GM18498 (cell line): ENCODE results near the gene PGM1.
"Not testable (repeated sequence)": the region's sequence is repeated elsewhere in the genome, so short reads cannot be mapped to it uniquely, and the experiment has no call there.

Experiments used
- ATAC-seq: cut with Tn5 transposase; IDR thresholded peaks from one replicate; pipeline ENCODE4 v1.9.1; 2021; ENCODE audit warnings: mild to moderate bottlenecking, moderate library complexity; ENCODE audit not compliant: unreplicated experiment

PGM1 gene

DNA sequence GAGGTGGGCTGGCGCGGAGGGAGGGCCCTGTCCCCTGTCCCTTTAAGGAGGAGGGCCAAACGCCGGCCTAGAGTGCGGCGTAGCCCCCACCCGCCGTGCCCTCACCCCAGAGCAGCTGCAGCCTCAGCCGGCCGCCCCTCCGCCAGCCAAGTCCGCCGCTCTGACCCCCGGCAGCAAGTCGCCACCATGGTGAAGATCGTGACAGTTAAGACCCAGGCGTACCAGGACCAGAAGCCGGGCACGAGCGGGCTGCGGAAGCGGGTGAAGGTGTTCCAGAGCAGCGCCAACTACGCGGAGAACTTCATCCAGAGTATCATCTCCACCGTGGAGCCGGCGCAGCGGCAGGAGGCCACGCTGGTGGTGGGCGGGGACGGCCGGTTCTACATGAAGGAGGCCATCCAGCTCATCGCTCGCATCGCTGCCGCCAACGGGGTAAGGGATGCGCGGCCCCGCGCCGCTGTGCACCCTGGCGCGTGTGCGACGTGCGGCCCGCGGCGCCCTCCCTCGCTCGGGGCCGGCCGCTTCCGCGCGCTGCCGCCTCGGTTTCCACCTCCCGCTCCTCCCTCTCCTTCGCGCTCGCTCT is at the start of gene PGM1:
PGM1 (plus strand) TSS at position 109 of the 583 bp plus-strand sequence; CDS start at position 187, 78 bp downstream.
- ATAC-seq = peak; percentile 76

DNA sequence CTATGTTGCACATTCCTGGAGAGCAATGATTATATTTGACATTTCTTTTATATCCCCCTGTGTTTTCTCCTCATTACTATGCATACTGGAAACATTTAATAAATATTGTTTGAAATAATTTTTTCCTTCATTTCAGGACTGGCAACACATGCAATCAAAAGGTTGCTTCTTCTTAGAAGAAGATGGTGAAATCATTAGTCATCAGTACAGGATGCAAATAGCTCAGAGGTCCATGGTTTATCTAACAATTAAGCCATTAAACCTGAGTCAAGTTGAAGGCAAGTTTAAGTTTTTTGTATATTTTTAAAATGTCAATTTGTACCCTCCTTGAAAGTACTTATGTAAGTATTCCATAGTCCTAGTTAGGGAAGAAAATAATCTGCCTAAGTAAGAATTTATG is 47.4 kb upstream of the PGM1 start:
- no peak for ATAC-seq

- no peak for ATAC-seq
Observed at GRCh38 chr1:63547621-63548294, 45.5 kb upstream of the PGM1 start.

- no peak for ATAC-seq
Observed at GRCh38 chr1:63548303-63548702, 44.9 kb upstream of the PGM1 start.

GRCh38 chr1:63548877-63549276 is 44.3 kb upstream of the PGM1 start:
- no peak for ATAC-seq

- ATAC-seq = no peak
Observed at GRCh38 chr1:63555480-63555879, 37.7 kb upstream of the PGM1 start.

- ATAC-seq = peak; percentile 53
Observed at GRCh38 chr1:63557365-63557987, 35.7 kb upstream of the PGM1 start.

- ATAC-seq = no peak
Observed at GRCh38 chr1:63559357-63559756, 33.9 kb upstream of the PGM1 start.

DNA sequence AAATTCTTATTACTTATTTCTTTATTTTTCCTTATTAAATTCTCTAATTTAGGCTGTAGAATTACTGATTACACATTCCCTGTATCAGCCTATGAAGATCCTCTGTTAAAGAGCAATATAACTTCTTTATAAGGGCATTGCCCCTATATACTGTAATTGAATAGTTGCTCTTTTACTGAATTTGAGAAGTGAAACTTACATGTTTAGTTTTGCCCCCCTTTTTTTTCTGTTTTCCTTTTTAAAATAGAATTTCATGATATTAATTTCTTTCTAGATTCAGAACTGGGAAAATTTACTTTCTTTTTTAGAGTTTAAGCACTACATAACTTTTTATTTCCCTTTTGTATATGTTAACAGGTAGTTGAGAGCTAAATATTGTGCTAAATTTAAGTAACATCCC is 29.5 kb upstream of the PGM1 start:
- ATAC-seq = peak; percentile 74

DNA sequence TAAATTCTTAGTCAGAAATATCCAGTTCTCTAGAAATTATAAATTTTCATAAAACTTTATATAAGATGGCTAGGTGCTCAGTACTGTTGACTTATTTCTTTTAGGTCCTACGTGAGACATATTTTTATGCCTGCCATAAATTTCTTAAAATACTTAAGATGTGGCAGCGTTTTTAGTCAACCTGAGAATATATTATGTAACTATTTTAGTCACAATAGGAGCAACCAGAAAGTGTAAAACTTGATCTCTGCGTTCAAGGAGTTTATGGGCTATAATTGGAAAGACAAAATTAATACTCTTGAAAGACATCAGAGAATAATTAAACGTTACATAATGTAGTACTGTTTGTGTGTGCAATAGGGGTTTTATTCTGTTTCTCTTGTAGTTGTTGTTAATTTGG is 24.1 kb upstream of the PGM1 start:
- no peak for ATAC-seq

DNA sequence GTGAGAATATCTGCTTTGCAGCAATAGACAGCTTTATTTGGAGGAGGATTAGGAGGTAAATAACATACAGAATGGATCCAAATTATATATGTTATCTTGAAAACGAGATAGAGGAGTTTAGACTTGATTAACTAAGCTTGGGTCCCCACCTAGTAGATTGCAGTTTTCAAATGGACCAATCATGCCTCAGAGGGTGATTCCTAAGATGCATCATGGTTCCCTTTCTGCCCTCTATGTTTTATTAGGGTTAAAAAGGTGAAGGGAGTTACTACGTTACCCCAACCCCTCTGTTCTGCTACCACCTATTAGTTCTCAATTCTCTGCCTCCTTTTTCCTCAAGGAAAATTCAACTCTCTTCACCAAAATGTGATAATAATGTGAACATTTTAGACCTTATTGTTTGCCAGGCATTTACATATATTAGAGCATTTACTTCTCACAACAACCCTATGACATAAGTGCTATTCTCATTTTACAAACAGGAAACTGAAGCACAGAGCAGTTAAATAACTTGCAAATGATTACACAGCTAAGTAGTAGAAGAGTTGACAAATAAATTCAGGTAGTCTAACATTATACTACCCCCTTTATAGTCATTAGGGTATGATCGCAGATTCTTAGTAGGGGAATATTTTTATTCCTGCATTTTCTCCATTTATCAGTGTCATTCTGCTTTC is 23.4 kb upstream of the PGM1 start:
- no peak for ATAC-seq

GRCh38 chr1:63572686-63573085 is 20.5 kb upstream of the PGM1 start:
- ATAC-seq = not testable (repeated sequence)

DNA sequence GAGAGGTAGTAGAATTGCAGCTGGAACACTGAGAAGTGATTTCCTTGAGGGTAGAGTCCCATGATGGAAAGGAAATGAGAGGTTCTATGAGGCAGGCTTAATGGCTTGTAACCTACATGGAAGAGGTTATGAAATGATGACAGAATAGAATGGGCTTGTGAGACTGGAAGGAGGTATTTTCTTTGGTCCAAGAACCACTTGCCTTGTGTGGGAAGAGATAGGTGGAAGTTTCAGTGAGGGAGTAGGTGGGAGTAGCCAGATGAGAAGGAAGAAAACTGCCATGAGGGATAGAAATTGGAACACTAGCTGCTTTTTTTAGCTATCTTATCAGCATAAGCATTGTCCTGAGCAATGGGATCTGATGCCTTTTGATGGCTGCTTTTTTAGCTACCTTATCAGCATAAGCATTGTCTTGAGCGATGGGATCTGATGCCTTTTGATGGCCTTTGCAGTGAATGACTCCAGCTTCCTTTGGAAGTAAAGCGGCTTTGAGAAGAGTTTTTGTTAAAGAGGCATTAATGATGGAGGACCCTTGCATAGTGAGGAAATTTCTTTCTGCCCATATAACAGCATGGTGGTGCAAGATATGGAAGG is 18.9 kb upstream of the PGM1 start:
- ATAC-seq = not testable (repeated sequence)

DNA sequence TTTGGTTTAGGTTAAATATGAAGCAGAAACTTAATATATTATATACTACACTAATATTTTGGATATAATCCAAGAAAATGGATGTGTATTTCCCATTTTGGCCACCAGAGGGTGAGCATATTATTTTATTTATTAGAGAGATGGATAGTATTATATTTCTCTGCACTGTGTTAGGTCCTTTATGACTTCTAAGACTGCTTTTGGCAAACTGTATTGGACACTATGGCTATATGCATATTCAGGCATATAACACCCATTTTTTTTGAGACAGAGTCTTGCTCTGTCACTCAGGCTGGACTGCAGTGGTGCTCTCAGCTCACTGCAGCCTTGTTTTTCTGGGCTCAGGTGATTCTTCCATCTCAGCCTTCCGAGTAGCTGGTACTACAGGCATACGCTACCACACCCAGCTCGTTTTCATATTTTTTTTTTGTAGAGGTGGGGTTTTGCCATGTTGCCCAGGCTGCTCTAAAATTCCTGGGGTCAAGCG is 17.8 kb upstream of the PGM1 start:
- ATAC-seq = no peak

DNA sequence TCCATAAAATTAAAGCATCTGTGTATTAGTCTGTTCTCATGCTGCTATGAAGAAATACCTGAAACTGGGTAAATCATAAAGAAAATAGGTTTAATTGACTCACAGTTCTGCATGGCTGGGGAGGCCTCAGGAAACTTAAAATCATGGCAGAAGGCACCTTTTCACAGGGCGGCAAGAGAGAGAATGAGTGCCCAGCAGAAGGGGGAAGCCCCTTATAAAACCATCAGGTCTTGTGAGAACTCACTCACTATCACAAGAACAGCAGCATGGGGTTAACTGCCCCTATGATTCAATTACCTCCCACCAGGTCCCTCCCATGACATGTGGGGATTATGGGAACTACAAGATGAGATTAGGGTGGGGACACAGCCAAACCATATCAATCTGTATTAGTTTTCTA is 6.9 kb upstream of the PGM1 start:
- ATAC-seq = not testable (repeated sequence)

DNA sequence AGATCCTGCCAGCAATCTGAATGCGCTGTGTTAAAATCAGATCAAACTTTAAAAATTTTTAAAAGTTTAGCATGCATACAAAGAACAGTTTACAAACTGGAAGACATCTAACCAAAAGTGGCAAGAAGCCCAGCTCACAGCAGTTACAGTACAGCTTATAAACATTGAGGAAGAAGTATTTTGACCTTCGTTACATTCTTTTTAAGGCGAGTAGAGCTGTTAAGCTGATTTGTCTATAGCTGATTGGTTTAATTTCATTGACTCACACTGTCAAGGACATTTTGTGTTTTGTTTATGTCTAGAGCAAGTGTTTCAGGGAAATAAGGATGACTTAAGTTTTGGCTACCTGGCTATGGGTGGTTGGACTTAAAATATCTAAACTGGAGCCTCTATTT is 3.0 kb upstream of the PGM1 start:
- ATAC-seq = no peak

DNA sequence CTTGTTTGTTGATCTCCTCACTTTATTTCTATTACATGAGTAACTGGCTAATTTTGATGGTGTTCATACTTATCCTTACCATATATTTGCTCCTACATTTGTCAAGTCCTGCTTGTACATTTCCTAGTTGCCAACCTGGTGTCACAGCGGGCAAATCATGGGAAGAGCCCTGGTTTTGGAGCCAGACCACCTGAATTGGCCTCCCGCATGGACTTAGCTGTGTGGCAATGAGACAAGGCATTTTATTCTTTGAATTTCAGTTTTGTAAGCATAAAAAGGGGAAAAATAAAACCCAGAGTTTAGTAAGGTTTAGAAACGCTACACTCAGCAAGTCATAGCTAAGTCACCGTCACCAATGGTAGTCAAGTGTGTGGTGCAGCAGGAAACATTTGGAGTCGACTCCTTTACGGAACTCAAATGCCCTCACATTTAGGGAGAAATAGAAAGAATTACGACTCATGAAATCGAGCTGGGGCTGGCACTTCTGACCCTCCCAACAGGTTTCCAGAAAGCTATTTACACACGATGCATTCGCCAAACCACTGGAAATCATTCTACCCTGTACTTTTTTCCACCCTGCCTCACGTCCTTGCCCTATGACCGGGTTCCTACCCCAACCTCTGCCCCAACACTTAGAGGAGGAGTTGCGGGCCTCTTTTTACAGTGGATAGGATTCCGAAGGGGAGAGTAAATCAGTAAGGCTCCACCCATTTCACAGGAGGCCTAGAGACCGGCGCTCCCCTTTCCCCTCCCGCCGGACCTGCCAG is 492 bp upstream of the PGM1 start:
- ATAC-seq = no peak

GRCh38 chr1:63593886-63594605 is 835 bp downstream of the PGM1 start:
- peak; percentile 56 for ATAC-seq

GRCh38 chr1:63595435-63595834 is 2.2 kb downstream of the PGM1 start:
- ATAC-seq = no peak

GRCh38 chr1:63599799-63600198 is 6.6 kb downstream of the PGM1 start:
- no peak for ATAC-seq
